Prostate gland (tissue), 2 donors: ENCODE results near the gene METTL21A. TPM values are rescaled to one million over a fixed set of nuclear protein-coding genes. Genes with fewer than 3 reads are reported as not detected.

Experiments used
- DNase-seq: peaks from one replicate; pipeline ENCODE4 v3.0.0-alpha.2; 2019; ENCODE audit warnings: low spot score
- H3K27ac ChIP-seq, 2 donors: fragments of 200-600 bp; sonication (generic); 2 replicates each; pipeline ENCODE4 v1.5.1; 2017 to 2019
- H3K27me3 ChIP-seq: fragments of 200-600 bp; sonication (generic); replicated peaks from 2 replicates; pipeline ENCODE4 v1.5.1; 2019; ENCODE audit not compliant: insufficient read depth
- H3K36me3 ChIP-seq, 2 donors: fragments of 200-600 bp; sonication (generic); 1 replicate in 1 of 2; 2 replicates in 1 of 2; pipeline versions ENCODE4 v1.5.1 to v1.8.1; 2017 to 2019
- H3K4me1 ChIP-seq: fragments of 200-600 bp; sonication (generic); replicated peaks from 2 replicates; pipeline ENCODE4 v1.5.1; 2019
- H3K4me3 ChIP-seq, 2 donors: fragments of 200-600 bp; sonication (generic); 2 replicates each; pipeline ENCODE4 v1.5.1; 2017 to 2019
- H3K9me3 ChIP-seq: fragments of 200-600 bp; sonication (generic); 2 replicates; pipeline ENCODE4 v1.5.1; 2017
- CTCF ChIP-seq, 4 experiments: fragments of 200-600 bp in 2 of 4; fragments of 450-650 bp in 2 of 4; sonication (generic) in 2 of 4; IDR thresholded peaks; 1 replicate in 3 of 4; 2 replicates in 1 of 4; pipeline ENCODE4 v1.5.1; 2016 to 2019; ENCODE audit warnings: antibody characterized with exemption in 4 of 4, mild to moderate bottlenecking in 2 of 4, moderate library complexity in 2 of 4
- POLR2A ChIP-seq: fragments of 450-650 bp; IDR thresholded peaks from one replicate; pipeline ENCODE4 v1.6.1; 2016; ENCODE audit warnings: antibody characterized with exemption, mild to moderate bottlenecking
- POLR2AphosphoS5 ChIP-seq: sonication (generic); formaldehyde crosslinking; IDR thresholded peaks from one replicate; pipeline ENCODE4 v1.6.1; 2017; ENCODE audit warnings: antibody characterized with exemption
- WGBS: methylation state at CpG from one replicate; pipeline ENCODE4 v1.1.5; 2018; 5-methylcytosine and 5-hydroxymethylcytosine counted together
- intact Hi-C: fragments of 100-400 bp; cut with DNase I; formaldehyde crosslinking; loops from one replicate; pipeline ENCODE4 v1.14.2; 2022
- total RNA-seq, 2 donors: library from RNA; depleted of rRNA; stranded (reverse); fragments of >200 nt; gene quantifications; one replicate each; pipeline ENCODE4 v1.1.0, GENCODE V29; 2016

Gene METTL21A
- total RNA-seq, 2 donors from 2014 or later = 5.2 to 15.5 TPM

- intact Hi-C loops = no loop called here
- no peak for TF ChIP-seq CTCF (IDR thresholded peaks at IDR 0.05)
- TF ChIP-seq POLR2A = no peak
- TF ChIP-seq POLR2AphosphoS5 = no peak
Observed at GRCh38 chr2:207635468-207636200, 10.4 kb upstream of the METTL21A start.

GRCh38 chr2:207633686-207634085 lies 8.5 kb upstream of the METTL21A start:
- H3K27ac ChIP-seq = no peak overlapping the region
- no peaks in the 10 kb centered on the region for H3K27me3 ChIP-seq
- no peaks in the 10 kb centered on the region for H3K36me3 ChIP-seq
- 82% methylated on average over 3 of the region's 3 CpGs for WGBS
- no peak for TF ChIP-seq CTCF (IDR thresholded peaks at IDR 0.05)
- TF ChIP-seq POLR2AphosphoS5 = no peak
- no peak for TF ChIP-seq POLR2A
- no peak overlapping the region for H3K4me3 ChIP-seq
- intact Hi-C loops = no loop called here
- DNase-seq = no peak
- no peaks in the 10 kb centered on the region for H3K4me1 ChIP-seq
- no peaks in the 10 kb centered on the region for H3K9me3 ChIP-seq

More at GRCh38 chr2:207635468-207636200, 10.4 kb upstream of the METTL21A start:
- Histone ChIP-seq H3K36me3 (no peaks in the 10 kb centered on the region), H3K9me3 (no peaks in the 10 kb centered on the region), H3K4me3 (no peak overlapping the region), H3K27me3 (no peaks in the 10 kb centered on the region), H3K4me1 (no peaks in the 10 kb centered on the region), H3K27ac (no peak overlapping the region)
- 85% methylated on average over 11 of the region's 11 CpGs for WGBS
- DNase-seq = no peak

GRCh38 chr2:207632575-207633493 lies 7.6 kb upstream of the METTL21A start:
- Histone ChIP-seq H3K9me3 (no peaks in the 10 kb centered on the region), H3K4me3 (no peak overlapping the region), H3K27ac (no peak overlapping the region), H3K27me3 (no peaks in the 10 kb centered on the region), H3K36me3 (no peaks in the 10 kb centered on the region), H3K4me1 (no peaks in the 10 kb centered on the region)
- no peak for DNase-seq
- TF ChIP-seq CTCF (IDR thresholded peaks at IDR 0.05) = no peak
- TF ChIP-seq POLR2A = no peak
- TF ChIP-seq POLR2AphosphoS5 = no peak
- 80% methylated on average over 8 of the region's 8 CpGs for WGBS
- intact Hi-C loops = no loop called here

- no peaks in the 10 kb centered on the region for H3K4me1 ChIP-seq
- 82% methylated on average over 4 of the region's 4 CpGs for whole genome bisulfite sequencing
- TF ChIP-seq CTCF (IDR thresholded peaks at IDR 0.05) = no peak
- TF ChIP-seq POLR2A = no peak
- no peak for TF ChIP-seq POLR2AphosphoS5
- H3K4me3 ChIP-seq = no peak overlapping the region
- no peaks in the 10 kb centered on the region for H3K27me3 ChIP-seq
- no peaks in the 10 kb centered on the region for H3K36me3 ChIP-seq
- no peak overlapping the region for H3K27ac ChIP-seq
- H3K9me3 ChIP-seq = no peaks in the 10 kb centered on the region
- no peak for DNase-seq
- intact Hi-C loops = no loop called here
Observed at GRCh38 chr2:207630491-207630890, 5.3 kb upstream of the METTL21A start.
